Activated CD8-positive, alpha-beta memory T cell treated with anti-CD3 and anti-CD28 coated beads, Interleukin-2, amount 50 U/mL, for 24 hours (primary cell): Measurements from ENCODE around the gene TIMM10.
"Not testable (repeated sequence)": the region's sequence is repeated elsewhere in the genome, so short reads cannot be mapped to it uniquely, and the experiment has no call there.

Source experiments
- DNase-seq: peaks from one replicate; pipeline ENCODE4 v3.0.0-alpha.2; 2020; ENCODE audit errors: extremely low read depth

TIMM10 gene

DNA sequence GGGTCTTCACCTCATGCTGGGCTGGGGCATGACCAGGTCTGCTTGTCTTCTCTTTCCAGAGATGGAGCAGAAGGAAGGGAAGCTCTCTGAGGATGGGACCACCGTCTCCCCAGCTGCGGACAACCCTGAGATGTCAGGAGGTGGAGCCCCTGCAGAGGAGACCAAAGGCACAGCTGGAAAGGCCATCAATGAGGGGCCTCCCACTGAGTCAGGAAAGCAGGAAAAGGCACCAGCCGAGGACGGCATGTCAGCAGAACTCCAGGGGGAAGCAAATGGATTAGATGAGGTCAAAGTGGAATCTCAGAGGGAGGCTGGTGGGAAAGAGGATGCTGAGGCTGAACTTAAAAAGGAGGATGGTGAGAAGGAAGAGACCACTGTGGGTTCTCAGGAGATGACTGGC, 12.0 kb upstream of the TIMM10 start:
- DNase-seq = no peak

- no peak for DNase-seq
Observed at GRCh38 chr11:57541169-57541568, 10.6 kb upstream of the TIMM10 start.

DNA sequence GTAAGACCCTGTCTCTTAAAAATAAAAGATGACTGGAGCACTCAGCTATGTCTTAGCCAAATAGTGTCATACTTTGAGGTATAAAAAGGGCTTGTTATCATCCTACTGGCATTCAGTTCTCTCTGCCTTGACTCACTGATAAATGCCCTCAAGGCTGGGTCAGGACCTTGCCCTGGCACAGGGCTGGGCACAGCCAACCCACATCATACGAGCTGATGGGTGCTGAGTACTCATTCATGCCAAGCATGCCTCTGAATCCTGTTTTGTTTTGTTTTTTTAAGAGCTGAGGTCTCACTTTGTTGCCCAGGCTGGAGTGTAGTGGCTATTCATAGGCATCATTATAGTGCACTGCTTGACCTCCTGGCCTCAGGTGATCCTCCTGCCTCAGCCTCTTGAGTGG, 8.8 kb upstream of the TIMM10 start:
- DNase-seq = no peak

DNA sequence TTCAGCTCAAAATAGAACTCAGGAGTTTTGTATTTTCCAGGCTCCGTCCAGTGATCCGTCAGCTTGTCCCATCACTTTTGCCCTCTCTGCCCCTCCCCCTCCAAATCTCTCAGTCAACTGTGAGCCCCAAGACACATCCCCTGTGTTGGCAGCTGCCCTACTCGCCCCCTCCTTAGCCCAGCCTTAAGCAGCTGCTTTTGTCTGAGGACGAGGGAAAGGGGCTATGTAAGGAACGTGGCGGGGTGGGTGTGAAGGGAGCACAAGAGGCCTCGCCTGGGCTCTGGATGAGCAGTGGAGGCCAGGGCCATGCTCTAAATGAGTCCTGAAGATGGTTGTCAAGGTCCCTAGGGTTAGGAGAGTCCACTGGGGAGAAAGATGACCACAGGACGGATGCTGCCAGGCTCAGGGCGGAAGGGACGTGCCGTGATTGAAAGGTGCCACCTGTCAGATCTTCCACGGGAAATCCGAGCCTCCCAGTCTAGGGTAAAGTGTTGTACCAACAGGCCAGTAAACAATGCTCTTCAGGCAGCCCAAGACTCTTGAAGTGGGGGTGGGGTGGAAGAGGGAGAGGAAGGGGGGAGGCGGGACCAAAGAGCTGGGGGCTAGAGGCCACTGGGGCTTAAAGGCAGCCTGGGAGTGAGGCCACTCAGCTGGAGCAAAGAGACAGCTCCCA, 6.5 kb upstream of the TIMM10 start, which contains the start of gene SMTNL1:
TSS of gene SMTNL1 (plus strand) at position 649 of the 673 bp plus-strand sequence. CDS start 5,048 bp downstream, outside the sequence.
- DNase-seq = no peak

DNA sequence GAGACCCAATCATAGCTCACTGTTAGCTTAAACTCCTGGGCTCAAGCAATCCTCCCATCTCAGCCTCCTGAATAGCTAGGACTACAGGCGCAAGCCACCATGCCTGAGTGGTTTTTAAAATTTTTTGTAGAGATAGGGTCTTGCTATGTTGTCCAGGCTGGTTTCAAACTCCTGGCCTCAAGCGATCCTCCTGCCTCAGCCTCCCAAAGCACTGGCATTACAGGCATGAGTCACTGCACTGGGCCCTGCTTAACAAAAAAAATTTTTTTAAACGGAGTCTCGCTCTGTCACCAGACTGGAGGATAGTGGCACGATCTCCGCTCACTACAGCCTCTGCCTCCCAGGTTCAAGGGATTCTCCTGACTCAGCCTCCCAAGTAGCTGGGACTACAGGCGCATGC, 3.9 kb upstream of the TIMM10 start:
- DNase-seq = not testable (repeated sequence)

DNA sequence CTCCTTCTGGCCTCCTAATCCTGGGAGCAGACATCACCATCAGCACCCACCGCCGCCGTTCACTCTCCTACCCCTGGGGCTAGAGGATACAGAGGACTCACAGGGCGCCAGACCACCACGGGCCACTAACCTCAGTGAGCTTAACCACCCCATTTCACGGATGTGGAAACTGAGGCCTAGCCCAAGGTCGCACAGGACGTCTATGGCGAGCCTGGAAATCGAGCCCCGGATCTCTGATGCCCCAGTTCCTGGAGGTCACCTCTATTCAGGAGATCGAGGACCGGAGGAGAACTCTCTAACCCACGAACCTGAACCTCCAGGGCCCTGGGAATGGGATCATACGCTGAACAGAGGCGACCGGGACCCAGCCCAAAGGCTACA, 349 bp downstream of the TIMM10 start:
- DNase-seq = no peak

DNA sequence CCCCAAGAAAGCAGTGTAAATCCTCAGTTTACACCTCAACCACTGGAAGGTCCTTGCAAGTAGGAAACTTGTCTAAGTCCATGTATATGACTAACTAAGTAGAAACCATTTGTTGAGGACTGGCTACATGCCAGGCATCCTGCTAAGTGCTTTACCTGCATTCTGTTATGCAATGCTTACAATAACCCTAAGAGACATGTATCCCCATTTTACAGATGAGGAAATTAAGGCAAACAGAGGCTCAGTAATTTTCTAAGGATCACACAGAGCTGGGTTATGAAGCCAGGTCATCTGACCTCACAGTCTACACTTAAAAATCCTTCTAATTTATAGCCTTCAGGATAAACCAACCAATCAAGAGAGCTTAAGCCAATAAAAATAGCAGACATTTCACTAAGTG, 1.5 kb downstream of the TIMM10 start:
- no peak for DNase-seq

DNA sequence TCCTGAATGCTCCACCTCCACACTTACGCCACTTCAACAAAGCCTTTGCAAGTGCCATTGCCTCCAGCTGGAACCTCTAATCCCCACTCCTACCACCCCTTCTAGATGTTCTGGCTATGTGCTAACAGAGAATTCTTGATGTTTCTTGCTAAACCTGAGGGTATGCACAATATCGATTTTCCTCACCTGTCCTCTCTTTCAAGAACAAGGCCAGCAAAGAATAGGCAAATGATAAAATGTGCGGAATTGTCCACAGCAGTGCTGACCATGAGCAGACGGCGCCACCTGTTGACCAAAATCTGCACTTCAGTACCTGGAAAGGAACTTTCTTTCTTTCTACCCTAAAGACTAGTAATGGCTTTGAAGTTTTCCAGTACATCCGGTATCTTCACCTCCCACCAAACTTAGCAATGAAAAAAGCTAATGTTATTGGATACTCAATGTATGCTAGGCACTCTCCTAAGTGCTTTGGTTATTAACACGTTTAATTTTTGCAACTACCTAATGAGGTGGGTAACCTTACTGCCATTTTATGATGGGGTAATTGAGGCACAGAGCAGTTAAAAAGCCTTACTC, 3.4 kb downstream of the TIMM10 start:
- DNase-seq = no peak

GRCh38 chr11:57523419-57523818, 7.1 kb downstream of the TIMM10 start:
- DNase-seq = no peak

DNA sequence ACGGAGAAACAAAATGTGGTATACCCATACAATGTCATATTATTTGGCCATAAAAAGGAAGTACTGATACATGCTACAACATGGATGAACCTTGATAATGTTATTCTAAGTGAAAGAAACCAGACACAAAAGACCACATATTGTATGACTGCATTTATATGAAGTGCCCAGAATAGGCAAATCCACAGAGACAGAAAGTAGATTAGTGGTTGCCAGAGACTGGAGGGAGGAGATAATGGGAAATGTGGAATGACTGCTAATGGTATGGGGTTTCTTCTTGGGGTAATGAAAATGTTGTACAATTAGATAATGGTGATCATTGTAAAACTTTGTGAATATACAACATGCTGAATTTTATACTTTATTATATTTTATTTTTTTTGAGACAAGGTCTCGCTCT, 9.4 kb downstream of the TIMM10 start:
- no peak for DNase-seq

DNA sequence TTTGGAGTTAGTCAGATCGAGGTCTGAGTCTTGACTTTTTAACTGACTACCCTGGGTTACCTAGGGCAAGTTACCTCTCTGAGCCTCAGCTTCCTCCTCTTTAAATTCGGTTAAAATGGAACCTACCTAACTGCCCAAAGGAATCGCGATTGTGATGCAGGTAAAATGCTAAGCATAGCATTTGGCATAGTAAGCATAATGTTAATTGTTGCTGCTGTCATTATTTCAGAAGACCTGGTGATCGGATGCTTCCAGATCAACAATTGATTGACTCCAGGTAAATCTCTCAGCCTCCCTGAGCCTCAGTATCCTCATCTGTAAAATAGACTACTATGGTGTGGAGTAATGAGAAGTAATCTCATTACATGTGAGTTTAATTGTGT, 14.5 kb downstream of the TIMM10 start:
- DNase-seq = no peak

- DNase-seq = no peak
Observed at GRCh38 chr11:57515332-57516060, 15.1 kb downstream of the TIMM10 start, which contains the start of gene SLC43A1. TSS of gene SLC43A1 (minus strand) at chr11:57515702. CDS start at chr11:57514111, 1,591 bp downstream.

GRCh38 chr11:57514538-57515331, 15.8 kb downstream of the TIMM10 start:
- no peak for DNase-seq

DNA sequence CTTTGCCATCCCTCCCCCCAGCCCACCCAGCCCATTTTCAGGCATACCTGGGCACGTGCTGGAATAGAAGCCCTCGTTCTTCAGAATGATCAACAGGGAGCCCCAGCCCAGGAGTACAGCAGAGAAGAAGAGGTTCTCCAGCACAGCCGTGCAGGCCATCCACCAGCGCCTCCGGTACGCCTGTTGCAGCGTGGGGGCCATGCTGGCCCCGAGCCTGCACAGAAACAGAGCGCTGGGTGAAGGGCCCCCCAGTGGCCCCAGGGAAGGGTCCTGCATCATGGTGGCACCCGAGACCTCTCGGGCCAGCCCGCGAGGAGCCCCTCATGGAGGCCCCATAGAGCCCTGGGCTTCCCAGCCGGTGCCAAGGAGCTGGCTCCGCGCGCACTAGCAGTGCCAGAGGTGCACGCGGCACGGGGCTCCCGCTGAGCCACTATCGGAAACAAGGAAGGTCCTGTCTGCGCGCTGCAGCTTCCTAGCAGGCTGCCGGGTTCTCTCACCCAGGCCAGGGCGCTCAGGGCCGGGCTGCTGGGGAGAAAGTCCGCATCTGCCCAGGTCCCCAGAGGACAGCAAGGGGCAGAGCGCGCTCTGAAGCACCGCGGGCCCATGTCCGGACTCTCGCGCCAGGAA, 16.5 kb downstream of the TIMM10 start:
- no peak for DNase-seq

- DNase-seq = no peak
Observed at GRCh38 chr11:57513452-57513795, 17.1 kb downstream of the TIMM10 start.

GRCh38 chr11:57512646-57513451, 17.7 kb downstream of the TIMM10 start:
- DNase-seq = no peak

GRCh38 chr11:57511741-57512430, 18.7 kb downstream of the TIMM10 start:
- no peak for DNase-seq

- DNase-seq = no peak
Observed at GRCh38 chr11:57508341-57509170, 22.0 kb downstream of the TIMM10 start.

- DNase-seq = no peak
Observed at GRCh38 chr11:57506522-57506921, 24.0 kb downstream of the TIMM10 start.
